Natural killer cell (primary cell): ENCODE results near the gene GNGT2. TPM values are rescaled to one million over a fixed set of nuclear protein-coding genes. Genes with fewer than 3 reads are reported as not detected.
A peak's percentile ranks its signal among the peaks of the same experiment; 100 is the strongest.

Experiments used
- ATAC-seq, 3 donors: fragments of 150-1000 bp in 2 of 3; fragments of 200-7000 bp in 1 of 3; cut with Tn5 transposase; 1 replicate in 1 of 3; 2 replicates in 2 of 3; pipeline ENCODE4 v1.10.0; 2021; ENCODE audit warnings: mild to moderate bottlenecking in 2 of 3, moderate library complexity in 2 of 3
- DNase-seq, 2 donors: peaks; one replicate each; pipeline versions ENCODE4 v3.0.0 to v3.0.0-alpha.2; 2013 to 2021; ENCODE audit warnings: mixed read lengths in 1 of 2
- H3K27ac ChIP-seq: one replicate; pipeline ENCODE4 v1.5.1; 2013; ENCODE audit warnings: mild to moderate bottlenecking, low read length
- H3K27me3 ChIP-seq: one replicate; pipeline ENCODE4 v1.6.1; 2013; ENCODE audit warnings: low read length; ENCODE audit not compliant: control insufficient read depth, insufficient read depth
- H3K36me3 ChIP-seq: one replicate; pipeline ENCODE4 v1.6.1; 2013; ENCODE audit warnings: low read length; ENCODE audit not compliant: control insufficient read depth, insufficient read depth
- H3K4me1 ChIP-seq: one replicate; pipeline ENCODE4 v1.6.1; 2013; ENCODE audit warnings: low read length; ENCODE audit not compliant: control insufficient read depth, insufficient read depth
- H3K4me3 ChIP-seq: one replicate; pipeline ENCODE4 v1.5.1; 2013; ENCODE audit warnings: low read length
- H3K9me3 ChIP-seq: one replicate; pipeline ENCODE4 v1.6.1; 2013; ENCODE audit warnings: low read length; ENCODE audit not compliant: control insufficient read depth, insufficient read depth
- H3K27ac Mint-ChIP-seq, 2 donors: one replicate each; pipeline ENCODE4 v1.8.0; 2022; ENCODE audit warnings: mild to moderate bottlenecking in 2 of 2, mixed read lengths in 2 of 2, moderate library complexity in 1 of 2
- H3K27me3 Mint-ChIP-seq, 2 donors: one replicate each; pipeline ENCODE4 v1.8.0; 2022; ENCODE audit warnings: low read depth in 2 of 2, mixed read lengths in 2 of 2
- H3K36me3 Mint-ChIP-seq: one replicate; pipeline ENCODE4 v1.8.0; 2022; ENCODE audit warnings: mixed read lengths
- H3K4me1 Mint-ChIP-seq, 2 donors: one replicate each; pipeline ENCODE4 v1.8.0; 2022; ENCODE audit warnings: mixed read lengths in 2 of 2
- H3K4me3 Mint-ChIP-seq: one replicate; pipeline ENCODE4 v1.8.0; 2022; ENCODE audit warnings: mild to moderate bottlenecking, moderate library complexity, mixed read lengths
- H3K9me3 Mint-ChIP-seq, 2 donors: one replicate each; pipeline ENCODE4 v1.8.0; 2022; ENCODE audit warnings: mixed read lengths in 2 of 2
- WGBS: methylation state at CpG from one replicate; pipeline ENCODE4 v1.1.7; 2013; ENCODE audit warnings: missing lambda C conversion rate; ENCODE audit not compliant: insufficient coverage; 5-methylcytosine and 5-hydroxymethylcytosine counted together
- intact Hi-C: fragments of 100-400 bp; cut with micrococcal nuclease; formaldehyde crosslinking; loops from one replicate; pipeline ENCODE4 v1.14.2; 2022
- total RNA-seq, 4 donors: library from RNA; stranded (reverse); fragments of 120-200 nt in 1 of 4; gene quantifications; one replicate each; pipeline versions ENCODE4 v1.2.3 to v1.2.4, GENCODE V29; 2013 to 2022
- TF ChIP-seq, protein P1 (sequence below): fragments of 200-600 bp; IDR thresholded peaks from one replicate; pipeline ENCODE4 v1.8.0; 2022; ENCODE audit warnings: antibody characterized with exemption

The GNGT2 gene
- total RNA-seq, 3 donors from 2014 or later (not counting 1 experiment from before 2014, with no cell fraction given): 35.8 to 41.6 (median 39.4) TPM

DNA sequence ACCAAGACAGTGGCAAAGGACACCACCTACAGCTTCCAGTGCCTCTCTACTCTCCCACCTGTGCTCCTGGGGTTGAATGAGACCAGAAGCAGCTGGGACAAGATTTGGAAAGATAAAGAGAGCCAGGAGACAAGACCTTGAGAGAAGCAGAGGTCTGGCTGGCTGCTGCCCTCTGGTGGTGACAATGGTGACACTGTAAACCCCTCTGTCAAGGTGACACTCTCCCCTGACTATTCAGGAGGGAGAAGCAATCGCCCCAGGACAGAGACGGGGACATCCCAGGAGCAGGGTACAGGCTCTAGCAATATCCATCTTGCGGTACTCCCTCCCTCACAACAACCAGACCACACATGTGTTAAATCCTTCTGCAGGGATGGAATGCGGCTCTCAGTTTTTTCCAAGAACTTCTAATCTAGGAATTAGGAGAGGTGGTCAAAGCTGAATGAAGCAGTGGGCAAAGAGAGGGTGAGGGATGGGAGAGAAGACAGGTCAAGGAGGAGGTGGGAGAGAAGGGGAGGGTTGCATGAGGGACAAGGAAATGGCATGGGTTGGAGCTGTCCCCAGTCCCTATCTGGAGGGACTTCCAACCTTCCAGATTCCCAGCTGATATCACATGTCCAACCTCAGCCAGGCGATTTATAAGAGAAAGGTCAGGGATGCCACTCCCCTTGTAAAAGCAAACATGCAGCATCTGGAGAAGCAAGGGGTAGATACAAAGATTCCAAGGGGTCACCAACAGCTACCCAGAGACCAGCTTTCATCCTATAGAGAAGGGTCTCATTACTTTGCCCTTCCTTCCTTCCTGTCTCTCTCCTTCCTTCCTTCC, 17.3 kb upstream of the GNGT2 start:
- H3K9me3 Mint-ChIP-seq: no peaks in the 10 kb centered on the region
- Histone ChIP-seq H3K4me1 (peaks cover 69% of the 10 kb centered on the region), H3K27ac (no peak overlapping the region), H3K36me3 (peaks cover 7% of the 10 kb centered on the region), H3K9me3 (no peaks in the 10 kb centered on the region), H3K27me3 (no peaks in the 10 kb centered on the region), H3K4me3 (no peak overlapping the region)
- peak; percentile 27 to 53 (median 30) for ATAC-seq
- H3K36me3 Mint-ChIP-seq: no peaks in the 10 kb centered on the region
- H3K27ac Mint-ChIP-seq: peak overlapping the region; percentile 1 to 56
- 21% methylated on average over 5 of the region's 5 CpGs for WGBS
- no peak overlapping the region for H3K4me3 Mint-ChIP-seq
- no peaks in the 10 kb centered on the region for H3K27me3 Mint-ChIP-seq
- intact Hi-C loops: loop anchor here (1.0 to 10.0 kb wide), 3 partner anchors 35 to 137 kb away; partner anchors contain the start of gene ZNF652
- TF ChIP-seq, protein P1, sequence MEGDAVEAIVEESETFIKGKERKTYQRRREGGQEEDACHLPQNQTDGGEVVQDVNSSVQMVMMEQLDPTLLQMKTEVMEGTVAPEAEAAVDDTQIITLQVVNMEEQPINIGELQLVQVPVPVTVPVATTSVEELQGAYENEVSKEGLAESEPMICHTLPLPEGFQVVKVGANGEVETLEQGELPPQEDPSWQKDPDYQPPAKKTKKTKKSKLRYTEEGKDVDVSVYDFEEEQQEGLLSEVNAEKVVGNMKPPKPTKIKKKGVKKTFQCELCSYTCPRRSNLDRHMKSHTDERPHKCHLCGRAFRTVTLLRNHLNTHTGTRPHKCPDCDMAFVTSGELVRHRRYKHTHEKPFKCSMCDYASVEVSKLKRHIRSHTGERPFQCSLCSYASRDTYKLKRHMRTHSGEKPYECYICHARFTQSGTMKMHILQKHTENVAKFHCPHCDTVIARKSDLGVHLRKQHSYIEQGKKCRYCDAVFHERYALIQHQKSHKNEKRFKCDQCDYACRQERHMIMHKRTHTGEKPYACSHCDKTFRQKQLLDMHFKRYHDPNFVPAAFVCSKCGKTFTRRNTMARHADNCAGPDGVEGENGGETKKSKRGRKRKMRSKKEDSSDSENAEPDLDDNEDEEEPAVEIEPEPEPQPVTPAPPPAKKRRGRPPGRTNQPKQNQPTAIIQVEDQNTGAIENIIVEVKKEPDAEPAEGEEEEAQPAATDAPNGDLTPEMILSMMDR: peak; percentile 87
- peak; percentile 73 to 90 for DNase-seq
- H3K4me1 Mint-ChIP-seq: peaks cover 40 to 74% of the 10 kb centered on the region in 2 donors

DNA sequence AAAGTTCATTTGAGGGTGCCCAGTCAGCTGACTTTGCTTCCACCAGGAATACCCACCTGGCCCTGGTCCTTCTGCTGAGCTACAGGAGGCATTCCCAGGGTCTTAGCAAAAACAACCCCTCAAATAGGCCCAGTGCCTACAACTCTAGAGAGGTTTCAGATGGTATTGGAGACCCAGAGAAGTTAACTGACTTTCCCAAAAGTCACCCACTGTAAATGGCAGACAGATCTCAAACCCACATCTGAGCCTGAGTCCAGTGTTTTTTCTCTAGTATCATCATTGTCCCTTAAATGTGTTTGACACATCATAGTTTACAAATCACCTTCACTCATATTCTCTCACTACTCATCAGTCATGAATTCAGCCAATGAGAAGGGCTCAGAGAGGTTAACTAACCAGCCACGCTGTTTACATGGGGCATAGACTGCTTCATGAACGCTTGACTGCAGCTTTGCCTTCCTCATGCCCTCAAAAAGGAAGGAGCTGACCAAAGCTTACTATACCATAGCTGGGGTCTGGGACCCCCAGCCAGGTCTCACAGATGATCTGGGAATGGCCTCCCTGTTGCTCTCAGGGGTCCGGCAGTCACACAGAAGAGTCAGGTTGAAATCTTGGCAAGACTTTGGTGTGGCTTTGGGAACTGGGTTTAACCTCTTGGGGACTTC, 16.5 kb upstream of the GNGT2 start:
- Histone ChIP-seq H3K36me3 (peaks cover 15% of the 10 kb centered on the region), H3K27ac (no peak overlapping the region), H3K27me3 (no peaks in the 10 kb centered on the region), H3K4me1 (peaks cover 77% of the 10 kb centered on the region), H3K4me3 (no peak overlapping the region), H3K9me3 (no peaks in the 10 kb centered on the region)
- TF ChIP-seq, protein P1: no peak
- Mint-ChIP-seq H3K4me3 (no peak overlapping the region), H3K9me3 (no peaks in the 10 kb centered on the region), H3K36me3 (no peaks in the 10 kb centered on the region), H3K4me1 (peaks cover 42 to 82% of the 10 kb centered on the region in 2 donors), H3K27ac (peak overlapping the region; percentile 1 to 56), H3K27me3 (no peaks in the 10 kb centered on the region)
- no peak for ATAC-seq
- WGBS: 68% methylated on average over 3 of the region's 3 CpGs
- no peak for DNase-seq
- intact Hi-C loops: loop anchor here (1.0 to 10.0 kb wide), 3 partner anchors 35 to 138 kb away; partner anchors contain the start of gene ZNF652

DNA sequence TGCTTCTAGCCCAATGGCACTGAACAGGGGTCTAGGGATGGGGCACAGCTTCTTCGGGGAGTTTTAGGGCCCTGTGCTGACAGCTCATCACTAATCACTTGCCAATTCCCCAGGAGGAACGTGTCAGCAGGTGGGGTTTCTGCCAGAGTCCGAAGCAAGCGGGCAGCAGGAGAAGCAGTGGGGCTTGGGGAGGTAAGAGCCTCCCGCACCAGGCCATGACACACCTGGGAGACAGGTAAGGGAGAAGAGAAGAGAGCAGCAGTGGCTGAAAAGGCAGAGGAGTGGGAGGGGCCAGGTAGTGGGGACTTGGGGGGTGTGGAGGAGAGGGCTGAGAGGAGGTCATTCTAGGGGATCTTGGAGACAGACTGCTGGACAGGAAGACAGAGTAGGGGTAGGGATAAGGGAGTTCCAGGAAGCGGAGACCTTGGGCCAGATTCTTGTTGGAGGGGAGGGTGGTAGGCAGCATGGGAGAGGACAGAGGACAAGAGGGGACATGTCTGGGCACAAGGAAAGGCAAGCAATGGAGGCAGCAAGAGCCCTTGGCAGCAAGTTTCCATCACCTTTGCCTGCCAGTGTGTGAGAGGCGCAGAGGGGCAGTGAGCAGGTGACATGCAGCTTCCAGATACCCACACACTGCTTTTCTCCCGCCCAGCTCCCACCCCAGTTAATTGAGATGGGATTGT, 15.3 kb upstream of the GNGT2 start:
- no peak overlapping the region for H3K4me3 ChIP-seq
- no peaks in the 10 kb centered on the region for H3K9me3 ChIP-seq
- DNase-seq: no peak
- Mint-ChIP-seq H3K36me3 (no peaks in the 10 kb centered on the region), H3K9me3 (no peaks in the 10 kb centered on the region), H3K27ac (peak overlapping the region; percentile 24 to 88), H3K4me3 (peak overlapping the region; percentile 45), H3K27me3 (no peaks in the 10 kb centered on the region), H3K4me1 (peaks cover 35 to 76% of the 10 kb centered on the region in 2 donors)
- peaks cover 78% of the 10 kb centered on the region for H3K4me1 ChIP-seq
- no peaks in the 10 kb centered on the region for H3K27me3 ChIP-seq
- peaks cover 18% of the 10 kb centered on the region for H3K36me3 ChIP-seq
- WGBS: 93% methylated on average over 7 of the region's 8 CpGs
- ATAC-seq: no peak
- TF ChIP-seq, protein P1: no peak
- no peak overlapping the region for H3K27ac ChIP-seq
- intact Hi-C loops: loop anchor here (10.0 kb wide), 1 partner anchor 139 kb away; the partner anchor contains the start of gene ZNF652
